Glomerular visceral epithelial cell (primary cell): ENCODE measurements around the gene SCARB1.

Experiments used
- DNase-seq: peaks from one replicate; pipeline ENCODE4 v3.0.0-alpha.2; 2016; ENCODE audit errors: extremely low spot score

The SCARB1 gene

DNA sequence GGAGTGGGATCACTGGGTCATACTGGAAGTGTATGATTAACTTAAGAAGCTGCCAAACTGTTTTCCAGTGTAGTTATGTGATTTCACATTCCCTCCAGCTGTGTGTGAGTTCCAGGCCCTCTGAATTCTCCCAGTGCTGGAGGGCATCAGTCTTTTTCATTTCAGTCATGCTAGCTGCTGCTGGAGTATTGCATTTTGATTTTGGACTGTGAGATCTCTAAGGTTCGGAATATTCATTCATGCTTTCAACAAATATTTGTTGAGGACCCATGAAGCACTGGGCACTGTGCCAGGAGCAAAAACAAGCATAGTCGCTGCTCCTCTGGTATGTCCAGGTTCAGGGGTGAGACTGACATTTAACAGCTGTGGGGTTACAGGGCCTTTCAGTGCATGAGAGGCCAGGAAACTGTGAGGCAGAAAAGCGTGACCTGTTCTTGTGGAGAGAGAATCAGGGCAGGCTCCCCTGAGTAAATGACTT, 133.2 kb downstream of the SCARB1 start:
- peak; percentile 87 for DNase-seq

DNA sequence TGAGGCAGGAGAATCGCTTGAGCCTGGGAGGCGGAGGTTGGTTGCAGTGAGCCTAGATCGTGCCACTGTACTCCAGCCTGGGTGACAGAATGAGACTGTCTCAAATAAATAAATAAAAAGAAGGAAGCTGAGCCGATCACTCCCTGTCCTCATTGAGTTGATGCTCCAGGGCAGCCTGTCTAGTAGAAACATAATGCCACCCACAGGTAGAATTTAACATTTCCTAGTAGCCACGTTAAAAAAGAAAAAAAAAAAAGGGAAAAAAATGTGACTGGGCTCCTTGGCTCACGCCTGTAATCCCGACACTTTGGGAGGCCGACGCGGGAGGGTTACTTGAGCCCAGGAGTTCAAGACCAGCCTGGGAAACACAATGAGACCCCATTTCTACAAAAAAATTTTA, 135.7 kb downstream of the SCARB1 start:
- no peak for DNase-seq

DNA sequence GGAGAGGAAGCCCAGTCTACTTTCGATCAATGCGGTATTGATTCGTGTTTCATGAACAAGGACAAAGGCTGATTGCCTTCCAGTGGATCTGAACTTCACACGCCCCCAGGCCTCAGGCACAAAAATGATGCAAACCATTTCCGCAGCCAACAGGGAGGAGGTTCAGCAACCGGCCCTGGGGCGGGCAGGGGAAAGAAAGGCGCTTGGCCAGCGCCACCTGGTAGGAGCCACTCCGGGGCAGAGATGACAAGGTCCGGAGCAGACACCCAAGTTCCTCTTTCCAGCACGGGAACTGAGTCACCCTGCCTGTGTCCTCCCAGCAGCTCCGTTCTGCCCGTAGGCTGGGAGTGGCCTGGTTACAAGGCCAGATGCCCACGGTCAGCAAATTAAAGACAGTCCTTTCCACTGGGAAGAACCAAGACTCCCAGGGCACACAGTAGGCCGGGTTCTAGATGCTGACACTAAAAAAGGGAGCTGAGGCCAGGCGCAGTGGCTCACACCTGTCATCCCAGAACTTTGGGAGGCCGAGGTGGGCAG, 136.3 kb downstream of the SCARB1 start:
- no peak for DNase-seq
